Measurements from ENCODE around the gene OSM. TPM values are rescaled to one million over a fixed set of nuclear protein-coding genes. Genes with fewer than 3 reads are reported as not detected.

The OSM gene
- total and polyA plus RNA-seq, 2 donors (not counting 3 experiments of a cell fraction or from before 2014, with no cell fraction given) = not detected

DNA sequence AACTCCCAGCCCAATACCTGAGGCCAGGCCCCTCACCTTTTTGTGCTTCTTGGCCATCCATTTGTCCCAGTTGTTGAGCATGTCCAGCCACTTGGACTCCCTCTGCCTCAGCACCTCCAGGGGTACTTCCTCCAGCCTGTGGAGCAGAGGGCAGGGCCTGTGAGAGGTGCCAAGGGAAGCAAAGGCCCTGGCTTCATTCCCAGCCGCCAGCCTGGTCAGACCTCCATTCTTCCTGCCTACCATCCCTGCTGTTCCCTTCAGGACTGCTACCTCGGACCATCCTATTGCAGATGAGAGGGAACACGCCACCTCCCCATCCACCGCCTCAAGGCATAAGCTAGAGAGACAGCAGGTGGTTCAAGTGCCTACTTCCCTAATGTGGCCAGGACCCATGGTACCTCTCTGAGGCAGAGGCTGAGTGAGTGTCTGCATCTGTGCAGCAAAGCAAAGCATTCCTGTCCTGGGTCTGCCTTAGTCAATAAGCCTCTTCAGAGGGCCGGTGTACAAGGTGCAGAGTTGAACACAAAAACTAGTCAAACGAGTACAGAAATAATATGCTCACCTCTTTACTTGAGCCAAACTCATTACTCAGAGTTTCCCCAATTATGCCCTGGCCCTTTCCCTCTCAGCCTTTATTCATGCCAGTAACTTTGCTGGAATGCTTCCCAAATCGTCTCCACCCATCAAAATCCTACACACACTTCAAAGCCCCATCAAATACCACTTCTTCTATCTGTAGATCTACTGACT lies 38.0 kb upstream of the OSM start:
- CTCF ChIA-PET = interaction anchor here (1.0 to 6.2 kb wide), 4 partner anchors 15 to 83 kb away, joined by 3 to 39 read pairs (median 10); partner anchors contain the start of genes CASTOR1, RNF215 and TBC1D10A
- Histone ChIP-seq H4K20me1 (replicated peaks; ENCODE audit: control insufficient read depth, extremely low read depth, insufficient read depth, low read length) (no peaks in the 10 kb centered on the region), H3K27me3 (ENCODE audit: control insufficient read depth in 2 of 2, insufficient read depth in 2 of 2, low read length in 2 of 2) (no peaks in the 10 kb centered on the region), H3K9me3 (replicated peaks; ENCODE audit: control insufficient read depth, insufficient read depth, low read length) (no peaks in the 10 kb centered on the region), H3K36me3 (ENCODE audit: control insufficient read depth in 2 of 2, extremely low read depth in 1 of 2, insufficient read depth in 2 of 2, low read length in 2 of 2) (no peaks in the 10 kb centered on the region), H2AFZ (ENCODE audit: low read depth, low read length) (no peak overlapping the region), H3K4me3 (replicated peaks in 1 of 3; ENCODE audit: insufficient read depth in 1 of 3, low read depth in 1 of 3, low read length in 3 of 3) (no peak overlapping the region), H3K9me1 (replicated peaks; ENCODE audit: control insufficient read depth, extremely low read depth, insufficient read depth, low read length) (no peaks in the 10 kb centered on the region), H3K27ac (ENCODE audit: insufficient read depth, low read depth, low read length) (no peak overlapping the region), H3K4me1 (ENCODE audit: control insufficient read depth, extremely low read depth, insufficient read depth, low read length) (peaks cover 36% of the 10 kb centered on the region), H3K79me2 (ENCODE audit: control insufficient read depth, insufficient read depth, low read length) (no peaks in the 10 kb centered on the region), H3K9ac (replicated peaks; ENCODE audit: extremely low read depth, insufficient read depth, low read length) (no peak overlapping the region), H3K4me2 (ENCODE audit: insufficient read depth, low read length) (peak overlapping the region; percentile 56)
- TF ChIP-seq, protein P1, sequence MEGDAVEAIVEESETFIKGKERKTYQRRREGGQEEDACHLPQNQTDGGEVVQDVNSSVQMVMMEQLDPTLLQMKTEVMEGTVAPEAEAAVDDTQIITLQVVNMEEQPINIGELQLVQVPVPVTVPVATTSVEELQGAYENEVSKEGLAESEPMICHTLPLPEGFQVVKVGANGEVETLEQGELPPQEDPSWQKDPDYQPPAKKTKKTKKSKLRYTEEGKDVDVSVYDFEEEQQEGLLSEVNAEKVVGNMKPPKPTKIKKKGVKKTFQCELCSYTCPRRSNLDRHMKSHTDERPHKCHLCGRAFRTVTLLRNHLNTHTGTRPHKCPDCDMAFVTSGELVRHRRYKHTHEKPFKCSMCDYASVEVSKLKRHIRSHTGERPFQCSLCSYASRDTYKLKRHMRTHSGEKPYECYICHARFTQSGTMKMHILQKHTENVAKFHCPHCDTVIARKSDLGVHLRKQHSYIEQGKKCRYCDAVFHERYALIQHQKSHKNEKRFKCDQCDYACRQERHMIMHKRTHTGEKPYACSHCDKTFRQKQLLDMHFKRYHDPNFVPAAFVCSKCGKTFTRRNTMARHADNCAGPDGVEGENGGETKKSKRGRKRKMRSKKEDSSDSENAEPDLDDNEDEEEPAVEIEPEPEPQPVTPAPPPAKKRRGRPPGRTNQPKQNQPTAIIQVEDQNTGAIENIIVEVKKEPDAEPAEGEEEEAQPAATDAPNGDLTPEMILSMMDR (IDR thresholded peaks at IDR 0.05; ENCODE audit: extremely low read depth in 1 of 2, insufficient read depth in 1 of 2, low read depth in 1 of 2, low read length in 2 of 2) = no peak
- TF ChIP-seq FOS (IDR thresholded peaks at IDR 0.05; ENCODE audit: borderline replicate concordance, insufficient read depth, low read length) = no peak
- TF ChIP-seq MYC (IDR thresholded peaks at IDR 0.05; ENCODE audit: low read depth, low read length) = no peak
- TF ChIP-seq EZH2 (IDR thresholded peaks at IDR 0.05; ENCODE audit: borderline replicate concordance, low read depth, low read length, severe bottlenecking) = no peak
- peak; percentile 36 for DNase-seq (ENCODE audit: low read depth, low spot score)
- intact Hi-C loops (cut with micrococcal nuclease) = loop anchor here (1.0 kb wide), 1 partner anchor 13 kb away; no protein-coding TSS in a partner anchor
- FAIRE-seq = peak; percentile 69
- POLR2A ChIA-PET = interaction anchor here (1.1 kb wide), 1 partner anchor 14 kb away, joined by 4 read pairs; no protein-coding TSS in a partner anchor
- dilution Hi-C loops (cut with MboI; ENCODE audit: extremely low pct_ligation_motif_present, low sequenced_read_pairs) = no loop called here
- BruUV-seq (replicated peaks) = no TSS peak

Data from endothelial cell of umbilical vein (primary cell).